ENCODE measurements around the gene HDHD5.

DNA sequence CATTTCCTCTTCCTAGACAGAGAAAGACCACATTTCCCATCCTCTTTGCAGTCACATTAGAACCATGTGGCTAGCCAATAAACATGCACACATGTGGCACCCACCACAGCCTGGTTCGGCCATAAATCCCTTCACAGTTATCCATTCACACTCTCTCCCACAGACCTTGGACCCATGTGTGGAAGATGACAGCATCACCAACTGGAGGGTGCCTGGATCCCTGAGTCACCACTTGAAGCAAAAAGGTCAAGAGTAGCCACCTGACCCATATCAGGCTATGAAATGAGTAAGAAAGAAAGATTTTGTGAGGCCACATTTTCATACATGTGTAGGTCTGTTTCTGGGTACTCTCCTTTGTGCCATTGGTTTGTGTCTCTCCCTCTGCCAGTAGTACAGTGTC, 28.9 kb downstream of the HDHD5 start:
- no peak for TF ChIP-seq POLR2A (IDR thresholded peaks at IDR 0.05)
- TF ChIP-seq, protein P1, sequence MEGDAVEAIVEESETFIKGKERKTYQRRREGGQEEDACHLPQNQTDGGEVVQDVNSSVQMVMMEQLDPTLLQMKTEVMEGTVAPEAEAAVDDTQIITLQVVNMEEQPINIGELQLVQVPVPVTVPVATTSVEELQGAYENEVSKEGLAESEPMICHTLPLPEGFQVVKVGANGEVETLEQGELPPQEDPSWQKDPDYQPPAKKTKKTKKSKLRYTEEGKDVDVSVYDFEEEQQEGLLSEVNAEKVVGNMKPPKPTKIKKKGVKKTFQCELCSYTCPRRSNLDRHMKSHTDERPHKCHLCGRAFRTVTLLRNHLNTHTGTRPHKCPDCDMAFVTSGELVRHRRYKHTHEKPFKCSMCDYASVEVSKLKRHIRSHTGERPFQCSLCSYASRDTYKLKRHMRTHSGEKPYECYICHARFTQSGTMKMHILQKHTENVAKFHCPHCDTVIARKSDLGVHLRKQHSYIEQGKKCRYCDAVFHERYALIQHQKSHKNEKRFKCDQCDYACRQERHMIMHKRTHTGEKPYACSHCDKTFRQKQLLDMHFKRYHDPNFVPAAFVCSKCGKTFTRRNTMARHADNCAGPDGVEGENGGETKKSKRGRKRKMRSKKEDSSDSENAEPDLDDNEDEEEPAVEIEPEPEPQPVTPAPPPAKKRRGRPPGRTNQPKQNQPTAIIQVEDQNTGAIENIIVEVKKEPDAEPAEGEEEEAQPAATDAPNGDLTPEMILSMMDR (IDR thresholded peaks at IDR 0.05) = no peak
